ENCODE measurements around the gene PTPN2. TPM values are rescaled to one million over a fixed set of nuclear protein-coding genes. Genes with fewer than 3 reads are reported as not detected.

The PTPN2 gene
- total and polyA plus RNA-seq, 9 of the 15 experiments (the other 6 are each of a cell fraction or from before 2014, with no cell fraction given), result 36.6 to 66.4 (median 43.8) TPM

DNA sequence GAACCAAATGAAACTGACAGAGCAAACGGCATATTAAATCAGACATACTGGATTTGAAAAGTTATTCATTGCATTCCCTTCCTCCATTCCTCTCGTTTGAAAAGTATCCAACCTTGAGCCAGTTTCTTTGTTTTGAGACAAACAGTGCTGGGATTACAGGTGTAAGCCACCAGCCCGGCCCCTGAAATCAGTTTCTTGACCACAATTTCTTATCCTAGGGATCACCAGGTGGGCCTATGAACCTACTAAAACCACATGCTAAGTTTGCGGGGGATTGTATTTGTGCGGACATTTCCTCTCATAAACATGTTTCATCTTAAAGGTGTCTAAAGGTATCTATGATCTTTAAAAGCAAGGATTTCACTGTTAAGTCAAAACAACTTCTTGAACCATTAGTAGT, 11.6 kb downstream of the PTPN2 start (continued):
- TF ChIP-seq CREB1 (IDR thresholded peaks at IDR 0.05) (no peak), CREB1 (CRISPR knock-in tag; IDR thresholded peaks at IDR 0.05) (no peak), PPARD (CRISPR knock-in tag; IDR thresholded peaks at IDR 0.05) (no peak), EP400 (IDR thresholded peaks at IDR 0.05) (no peak), TAF1 (IDR thresholded peaks at IDR 0.05; ENCODE audit: control insufficient read depth, extremely low read depth, insufficient read depth, low read length, severe bottlenecking) (no peak), POLR3G (IDR thresholded peaks at IDR 0.05; ENCODE audit: extremely low read depth, insufficient read length, insufficient replicate concordance) (no peak), CBFA2T2 (conservative IDR thresholded peaks at IDR 0.05) (no peak), COPS2 (conservative IDR thresholded peaks at IDR 0.05) (no peak), NR4A1 (CRISPR knock-in tag; IDR thresholded peaks at IDR 0.05) (no peak), NR4A1 (tag; IDR thresholded peaks at IDR 0.05) (no peak), PTRF (tag; IDR thresholded peaks at IDR 0.05) (no peak), TAF7 (tag; IDR thresholded peaks at IDR 0.05) (no peak)

DNA sequence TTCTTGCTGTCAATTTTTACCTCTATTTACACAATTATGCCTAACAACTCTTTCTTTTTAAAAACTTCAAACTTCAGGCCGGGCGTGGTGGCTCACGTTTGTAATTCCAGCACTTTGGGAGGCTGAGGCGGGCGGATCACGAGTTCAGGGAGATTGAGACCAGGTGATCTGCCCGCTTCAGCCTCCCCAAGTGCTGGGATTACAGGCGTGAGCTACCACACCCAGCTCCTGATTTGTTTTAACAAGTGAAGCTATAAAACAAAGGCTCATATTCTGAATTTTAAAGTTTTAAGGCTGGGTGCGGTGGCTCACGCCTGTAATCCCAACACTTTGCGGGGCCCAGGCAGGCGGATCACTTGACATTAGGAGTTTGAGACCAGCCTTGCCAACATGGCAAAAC, 15.5 kb downstream of the PTPN2 start:
- H3K79me2 ChIP-seq (ENCODE audit: control insufficient read depth, insufficient read depth, low read length), result peaks cover 53% of the 10 kb centered on the region
- no peaks in the 10 kb centered on the region for H3K27me3 ChIP-seq (ENCODE audit: control insufficient read depth in 2 of 2, insufficient read depth in 2 of 2, low read length in 2 of 2)
- BruUV-seq (replicated peaks), result no TSS peak
- FAIRE-seq (no peak), DNase-seq (ENCODE audit: extremely low read depth in 1 of 4, low spot score in 3 of 4) (no peak), ATAC-seq (no peak)
- intact Hi-C loops (cut with micrococcal nuclease) (no loop called here), in situ Hi-C loops (cut with MboI) (no loop called here)
- no peak overlapping the region for H2AFZ ChIP-seq (ENCODE audit: low read depth, low read length)
- CTCF ChIA-PET (ENCODE audit: low intra/inter-chr PET ratio), result no interaction called here
- no peak overlapping the region for H3K9ac ChIP-seq (ENCODE audit: insufficient read depth in 1 of 2, low read depth in 2 of 2, low read length in 2 of 2)
- H3K4me2 ChIP-seq (ENCODE audit: insufficient read depth, low read length), result no peak overlapping the region
- H4K20me1 ChIP-seq (replicated peaks; ENCODE audit: control insufficient read depth, insufficient read depth, low read length), result no peaks in the 10 kb centered on the region
- H3K36me3 ChIP-seq (ENCODE audit: control insufficient read depth, insufficient read depth, low read length), result no peaks in the 10 kb centered on the region; the same call in 2 of the 3 replicates
- no peaks in the 10 kb centered on the region for H3K9me3 ChIP-seq (replicated peaks; ENCODE audit: control insufficient read depth, insufficient read depth, low read depth, low read length)
- H3K4me1 ChIP-seq (replicated peaks in 1 of 2; ENCODE audit: control insufficient read depth in 2 of 2, insufficient read depth in 2 of 2, low read length in 2 of 2), result peaks cover 2 to 4% of the 10 kb centered on the region in 2 experiments; a peak in 2 of 5 replicates
- 90% methylated on average over 12 of the region's 12 CpGs for WGBS (ENCODE audit: insufficient coverage, low coverage, missing lambda C conversion rate)
- H3K27ac ChIP-seq (ENCODE audit: extremely low read depth, low read depth, low read length), result no peak overlapping the region
- no peaks in the 10 kb centered on the region for H3K9me1 ChIP-seq (ENCODE audit: control insufficient read depth, insufficient read depth, low read length)
- H3K4me3 ChIP-seq, result no peak overlapping the region
- POLR2A ChIA-PET, result interaction anchor here (0.6 to 3.0 kb wide), 3 partner anchors 13 to 764 kb away, joined by 3 to 12 read pairs (median 5); no protein-coding TSS in a partner anchor
- TF ChIP-seq ZNF586 (CRISPR knock-in tag; conservative IDR thresholded peaks at IDR 0.05) (no peak), HNRNPK (IDR thresholded peaks at IDR 0.05; ENCODE audit: low read depth, low read length, poor library complexity, severe bottlenecking) (no peak), HNRNPLL (IDR thresholded peaks at IDR 0.05; ENCODE audit: low read depth, low read length, poor library complexity, severe bottlenecking) (no peak), CBFA2T2 (conservative IDR thresholded peaks at IDR 0.05) (no peak), ZNF165 (CRISPR knock-in tag; IDR thresholded peaks at IDR 0.05; ENCODE audit: borderline replicate concordance) (no peak), NFXL1 (CRISPR knock-in tag; IDR thresholded peaks at IDR 0.05) (no peak), NR4A1 (CRISPR knock-in tag; IDR thresholded peaks at IDR 0.05) (no peak), NR4A1 (tag; IDR thresholded peaks at IDR 0.05) (no peak)
- TF ChIP-seq, protein P1, sequence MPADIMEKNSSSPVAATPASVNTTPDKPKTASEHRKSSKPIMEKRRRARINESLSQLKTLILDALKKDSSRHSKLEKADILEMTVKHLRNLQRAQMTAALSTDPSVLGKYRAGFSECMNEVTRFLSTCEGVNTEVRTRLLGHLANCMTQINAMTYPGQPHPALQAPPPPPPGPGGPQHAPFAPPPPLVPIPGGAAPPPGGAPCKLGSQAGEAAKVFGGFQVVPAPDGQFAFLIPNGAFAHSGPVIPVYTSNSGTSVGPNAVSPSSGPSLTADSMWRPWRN (IDR thresholded peaks at IDR 0.05; ENCODE audit: low read depth), result no peak
- TF ChIP-seq, protein P2, sequence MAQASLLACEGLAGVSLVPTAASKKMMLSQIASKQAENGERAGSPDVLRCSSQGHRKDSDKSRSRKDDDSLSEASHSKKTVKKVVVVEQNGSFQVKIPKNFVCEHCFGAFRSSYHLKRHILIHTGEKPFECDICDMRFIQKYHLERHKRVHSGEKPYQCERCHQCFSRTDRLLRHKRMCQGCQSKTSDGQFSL (CRISPR knock-in tag; IDR thresholded peaks at IDR 0.05), result no peak
- TF ChIP-seq, protein P2 (tag; IDR thresholded peaks at IDR 0.05), result no peak
- TF ChIP-seq, protein P3, sequence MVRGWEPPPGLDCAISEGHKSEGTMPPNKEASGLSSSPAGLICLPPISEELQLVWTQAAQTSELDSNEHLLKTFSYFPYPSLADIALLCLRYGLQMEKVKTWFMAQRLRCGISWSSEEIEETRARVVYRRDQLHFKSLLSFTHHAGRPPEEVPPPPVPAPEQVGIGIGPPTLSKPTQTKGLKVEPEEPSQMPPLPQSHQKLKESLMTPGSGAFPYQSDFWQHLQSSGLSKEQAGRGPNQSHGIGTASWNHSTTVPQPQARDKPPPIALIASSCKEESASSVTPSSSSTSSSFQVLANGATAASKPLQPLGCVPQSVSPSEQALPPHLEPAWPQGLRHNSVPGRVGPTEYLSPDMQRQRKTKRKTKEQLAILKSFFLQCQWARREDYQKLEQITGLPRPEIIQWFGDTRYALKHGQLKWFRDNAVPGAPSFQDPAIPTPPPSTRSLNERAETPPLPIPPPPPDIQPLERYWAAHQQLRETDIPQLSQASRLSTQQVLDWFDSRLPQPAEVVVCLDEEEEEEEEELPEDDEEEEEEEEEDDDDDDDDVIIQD (CRISPR knock-in tag; IDR thresholded peaks at IDR 0.05), result no peak

Data from K562 (cell line).